ENCODE measurements around the gene WNT9A.
"Not testable (repeated sequence)": the region's sequence is repeated elsewhere in the genome, so short reads cannot be mapped to it uniquely, and the experiment has no call there.

WNT9A gene

GRCh38 chr1:227884370-227885134 lies 63.2 kb downstream of the WNT9A start:
- H3K36me3 ChIP-seq (ENCODE audit: insufficient read depth, low read length): no peaks in the 10 kb centered on the region
- no peak overlapping the region for H3K9ac ChIP-seq (ENCODE audit: insufficient read length)
- no peak for DNase-seq (ENCODE audit: low read depth, low spot score)
- no peak overlapping the region for H3K4me3 ChIP-seq
- H3K9me3 ChIP-seq (ENCODE audit: low read depth, low read length): no peaks in the 10 kb centered on the region
- H3K27ac ChIP-seq: no peak overlapping the region
- TF ChIP-seq POLR2AphosphoS5 (IDR thresholded peaks at IDR 0.05; ENCODE audit: borderline replicate concordance, low read depth, low read length) (no peak), FOXP2 (optimal IDR thresholded peaks at IDR 0.05; ENCODE audit: control extremely low read depth, extremely low read length, insufficient read depth) (no peak), EZH2 (IDR thresholded peaks at IDR 0.05) (no peak)

- no peaks in the 10 kb centered on the region for H3K36me3 ChIP-seq (ENCODE audit: insufficient read depth, low read length)
- TF ChIP-seq POLR2AphosphoS5 (IDR thresholded peaks at IDR 0.05; ENCODE audit: borderline replicate concordance, low read depth, low read length) (no peak), FOXP2 (optimal IDR thresholded peaks at IDR 0.05; ENCODE audit: control extremely low read depth, extremely low read length, insufficient read depth) (no peak)
- no peak for DNase-seq (ENCODE audit: low read depth, low spot score)
These were observed 64.0 kb downstream of the WNT9A start for GRCh38 chr1:227883641-227884301.

GRCh38 chr1:227883073-227883520 lies 64.6 kb downstream of the WNT9A start:
- no peak overlapping the region for H3K4me3 ChIP-seq
- H3K36me3 ChIP-seq (ENCODE audit: insufficient read depth, low read length): no peaks in the 10 kb centered on the region
- H3K9me3 ChIP-seq (ENCODE audit: low read depth, low read length): no peaks in the 10 kb centered on the region
- DNase-seq (ENCODE audit: low read depth, low spot score): no peak
- TF ChIP-seq EZH2 (IDR thresholded peaks at IDR 0.05) (no peak), FOXP2 (optimal IDR thresholded peaks at IDR 0.05; ENCODE audit: control extremely low read depth, extremely low read length, insufficient read depth) (no peak)
- no peak overlapping the region for H3K9ac ChIP-seq (ENCODE audit: insufficient read length)
- no peak overlapping the region for H3K27ac ChIP-seq

More at GRCh38 chr1:227883641-227884301, 64.0 kb downstream of the WNT9A start:
- Histone ChIP-seq H3K27ac (no peak overlapping the region), H3K4me3 (no peak overlapping the region), H3K9ac (ENCODE audit: insufficient read length) (no peak overlapping the region), H3K9me3 (ENCODE audit: low read depth, low read length) (no peaks in the 10 kb centered on the region)

GRCh38 chr1:227880342-227880924 lies 67.3 kb downstream of the WNT9A start:
- H3K27ac ChIP-seq: no peak overlapping the region
- H3K9ac ChIP-seq (ENCODE audit: insufficient read length): no peak overlapping the region
- no peak overlapping the region for H3K4me3 ChIP-seq
- H3K9me3 ChIP-seq (ENCODE audit: low read depth, low read length): no peaks in the 10 kb centered on the region
- DNase-seq (ENCODE audit: low read depth, low spot score): no peak
- TF ChIP-seq EZH2 (IDR thresholded peaks at IDR 0.05) (no peak), FOXP2 (optimal IDR thresholded peaks at IDR 0.05; ENCODE audit: control extremely low read depth, extremely low read length, insufficient read depth) (no peak), POLR2AphosphoS5 (IDR thresholded peaks at IDR 0.05; ENCODE audit: borderline replicate concordance, low read depth, low read length) (no peak)
- H3K36me3 ChIP-seq (ENCODE audit: insufficient read depth, low read length): no peaks in the 10 kb centered on the region

- not testable (repeated sequence) for H3K9ac ChIP-seq (ENCODE audit: insufficient read length); DNase-seq (ENCODE audit: low read depth, low spot score); H3K9me3 ChIP-seq (ENCODE audit: low read depth, low read length); H3K4me3 ChIP-seq; H3K36me3 ChIP-seq (ENCODE audit: insufficient read depth, low read length); H3K27ac ChIP-seq
These were observed 69.9 kb downstream of the WNT9A start for GRCh38 chr1:227877810-227878209.

- H3K9me3 ChIP-seq (ENCODE audit: low read depth, low read length); H3K27ac ChIP-seq; H3K4me3 ChIP-seq; H3K9ac ChIP-seq (ENCODE audit: insufficient read length); H3K36me3 ChIP-seq (ENCODE audit: insufficient read depth, low read length); DNase-seq (ENCODE audit: low read depth, low spot score): not testable (repeated sequence)
These were observed 75.8 kb downstream of the WNT9A start for GRCh38 chr1:227871892-227872291.

- Histone ChIP-seq H3K36me3 (ENCODE audit: insufficient read depth, low read length) (no peaks in the 10 kb centered on the region), H3K9ac (ENCODE audit: insufficient read length) (no peak overlapping the region), H3K27ac (no peak overlapping the region), H3K4me3 (no peak overlapping the region), H3K9me3 (ENCODE audit: low read depth, low read length) (no peaks in the 10 kb centered on the region)
- TF ChIP-seq POLR2AphosphoS5 (IDR thresholded peaks at IDR 0.05; ENCODE audit: borderline replicate concordance, low read depth, low read length): no peak
- TF ChIP-seq EZH2 (IDR thresholded peaks at IDR 0.05): no peak
- no peak for TF ChIP-seq FOXP2 (optimal IDR thresholded peaks at IDR 0.05; ENCODE audit: control extremely low read depth, extremely low read length, insufficient read depth)
- no peak for DNase-seq (ENCODE audit: low read depth, low spot score)
These were observed 77.4 kb downstream of the WNT9A start for GRCh38 chr1:227870366-227870765.

GRCh38 chr1:227869851-227870305 lies 77.9 kb downstream of the WNT9A start:
- DNase-seq (ENCODE audit: low read depth, low spot score): no peak
- Histone ChIP-seq H3K9ac (ENCODE audit: insufficient read length) (no peak overlapping the region), H3K27ac (no peak overlapping the region), H3K4me3 (no peak overlapping the region), H3K9me3 (ENCODE audit: low read depth, low read length) (no peaks in the 10 kb centered on the region), H3K36me3 (ENCODE audit: insufficient read depth, low read length) (no peaks in the 10 kb centered on the region)
- TF ChIP-seq EZH2 (IDR thresholded peaks at IDR 0.05): no peak
- TF ChIP-seq POLR2AphosphoS5 (IDR thresholded peaks at IDR 0.05; ENCODE audit: borderline replicate concordance, low read depth, low read length): no peak
- no peak for TF ChIP-seq FOXP2 (optimal IDR thresholded peaks at IDR 0.05; ENCODE audit: control extremely low read depth, extremely low read length, insufficient read depth)
